HS-5 (cell line): ENCODE measurements around the gene KNL1.
"Not testable (repeated sequence)": the region's sequence is repeated elsewhere in the genome, so short reads cannot be mapped to it uniquely, and the experiment has no call there.

Source experiments
- DNase-seq: peaks from one replicate; pipeline ENCODE4 v3.0.0-alpha.2; 2012; ENCODE audit warnings: low read depth

KNL1 gene

GRCh38 chr15:40664909-40665308, 70.9 kb downstream of the KNL1 start:
- DNase-seq, result no peak

GRCh38 chr15:40676290-40676689, 82.2 kb downstream of the KNL1 start:
- DNase-seq, result not testable (repeated sequence)

GRCh38 chr15:40676906-40677305, 82.9 kb downstream of the KNL1 start:
- not testable (repeated sequence) for DNase-seq

- DNase-seq, result no peak
Measured at GRCh38 chr15:40680151-40680550, 86.1 kb downstream of the KNL1 start.

GRCh38 chr15:40680959-40681358, 86.9 kb downstream of the KNL1 start:
- not testable (repeated sequence) for DNase-seq

GRCh38 chr15:40684381-40684780, 90.3 kb downstream of the KNL1 start:
- no peak for DNase-seq

GRCh38 chr15:40685376-40685775, 91.3 kb downstream of the KNL1 start:
- no peak for DNase-seq

- DNase-seq, result no peak
Measured at GRCh38 chr15:40688932-40689799, 95.1 kb downstream of the KNL1 start.

- no peak for DNase-seq
Measured at GRCh38 chr15:40691737-40692136, 97.7 kb downstream of the KNL1 start.

GRCh38 chr15:40693904-40694687, 100.0 kb downstream of the KNL1 start:
- DNase-seq, result no peak

- peak; percentile 83 for DNase-seq
Measured at GRCh38 chr15:40694688-40695468, 100.8 kb downstream of the KNL1 start, which contains the start of gene RAD51. Gene RAD51 (plus strand): TSS chr15:40695174. CDS start chr15:40698759, 3,585 bp downstream.

- DNase-seq, result no peak
Measured at GRCh38 chr15:40695469-40695890, 101.4 kb downstream of the KNL1 start.

- no peak for DNase-seq
Measured at GRCh38 chr15:40696228-40696627, 102.2 kb downstream of the KNL1 start.

- no peak for DNase-seq
Measured at GRCh38 chr15:40697916-40698315, 103.9 kb downstream of the KNL1 start.

- DNase-seq, result no peak
Measured at GRCh38 chr15:40702077-40702476, 108.0 kb downstream of the KNL1 start.

- DNase-seq, result no peak
Measured at GRCh38 chr15:40706121-40706520, 112.1 kb downstream of the KNL1 start.
